CD14-positive monocyte (primary cell): ENCODE data around the gene PLXDC1. TPM values are rescaled to one million over a fixed set of nuclear protein-coding genes. Genes with fewer than 3 reads are reported as not detected.

Experiments used
- DNase-seq, 3 donors: peaks; one replicate each; pipeline ENCODE4 v3.0.0-alpha.2; 2011 to 2022
- H2AFZ ChIP-seq: 2 replicates; pipeline ENCODE4 v1.6.0; 2012; ENCODE audit warnings: mild to moderate bottlenecking, low read depth, low read length, inconsistent platforms; ENCODE audit not compliant: insufficient read depth, poor library complexity, severe bottlenecking
- H3K27ac ChIP-seq, 2 donors: 1 replicate in 1 of 2; 2 replicates in 1 of 2; pipeline ENCODE4 v1.5.1; 2012 to 2013; ENCODE audit warnings: low read length in 2 of 2, control low read depth in 1 of 2, inconsistent platforms in 1 of 2, low read depth in 1 of 2, mild to moderate bottlenecking in 1 of 2
- H3K27me3 ChIP-seq, 2 donors: one replicate each; pipeline versions ENCODE4 v1.6.0 to v1.6.1; 2011 to 2013; ENCODE audit warnings: low read length in 2 of 2; ENCODE audit not compliant: control insufficient read depth in 2 of 2, insufficient read depth in 2 of 2
- H3K36me3 ChIP-seq, 2 donors: replicated peaks in 1 of 2; 1 replicate in 1 of 2; 2 replicates in 1 of 2; pipeline versions ENCODE4 v1.5.1 to v1.6.1; 2012 to 2013; ENCODE audit warnings: low read length in 2 of 2, control low read depth in 1 of 2, inconsistent platforms in 1 of 2, mild to moderate bottlenecking in 1 of 2; ENCODE audit not compliant: insufficient read depth in 2 of 2, control insufficient read depth in 1 of 2
- H3K4me1 ChIP-seq, 2 donors: 1 replicate in 1 of 2; 2 replicates in 1 of 2; pipeline versions ENCODE4 v1.5.1 to v1.6.1; 2012 to 2013; ENCODE audit warnings: low read length in 2 of 2, control low read depth in 1 of 2, inconsistent platforms in 1 of 2, mild to moderate bottlenecking in 1 of 2, moderate library complexity in 1 of 2; ENCODE audit not compliant: insufficient read depth in 2 of 2, control insufficient read depth in 1 of 2
- H3K4me2 ChIP-seq: replicated peaks from 2 replicates; pipeline ENCODE3; 2012; ENCODE audit warnings: low read length, moderate library complexity, mild to moderate bottlenecking; ENCODE audit not compliant: poor library complexity, severe bottlenecking; ENCODE audit errors: extremely low read depth
- H3K4me3 ChIP-seq, 3 experiments: fragments of 200-600 bp in 1 of 3; sonication (generic) in 1 of 3; replicated peaks in 1 of 3; 1 replicate in 2 of 3; 2 replicates in 1 of 3; pipeline ENCODE4 v1.5.1; 2011 to 2013; ENCODE audit warnings: low read length in 3 of 3, mild to moderate bottlenecking in 3 of 3, control low read depth in 2 of 3, low read depth in 2 of 3, inconsistent platforms in 1 of 3, moderate library complexity in 1 of 3
- H3K79me2 ChIP-seq: 2 replicates; pipeline ENCODE4 v1.6.0; 2012; ENCODE audit warnings: mild to moderate bottlenecking, control low read depth, inconsistent platforms, low read length, moderate library complexity; ENCODE audit not compliant: insufficient read depth
- H3K9ac ChIP-seq: 2 replicates; pipeline ENCODE4 v1.6.0; 2017; ENCODE audit warnings: low read length, mild to moderate bottlenecking; ENCODE audit not compliant: insufficient read depth, poor library complexity, severe bottlenecking
- H3K9me3 ChIP-seq, 2 donors: replicated peaks in 1 of 2; 1 replicate in 1 of 2; 2 replicates in 1 of 2; pipeline versions ENCODE4 v1.5.1 to v1.6.1; 2012 to 2013; ENCODE audit warnings: low read length in 2 of 2, control low read depth in 1 of 2; ENCODE audit not compliant: control insufficient read depth in 1 of 2, insufficient read depth in 1 of 2
- H4K20me1 ChIP-seq: 2 replicates; pipeline ENCODE4 v1.6.0; 2012; ENCODE audit warnings: mild to moderate bottlenecking, low read length, control low read depth, moderate library complexity; ENCODE audit not compliant: insufficient read depth
- H3K27ac Mint-ChIP-seq, 7 donors: one replicate each; pipeline ENCODE4 v1.8.0; 2020; ENCODE audit warnings: mild to moderate bottlenecking in 7 of 7, mixed read lengths in 7 of 7, moderate library complexity in 6 of 7, inconsistent platforms in 2 of 7
- H3K27me3 Mint-ChIP-seq, 3 donors: one replicate each; pipeline ENCODE4 v1.8.0; 2021 to 2022; ENCODE audit warnings: low read depth in 3 of 3, mild to moderate bottlenecking in 3 of 3, mixed read lengths in 3 of 3, moderate library complexity in 3 of 3, inconsistent platforms in 1 of 3
- H3K36me3 Mint-ChIP-seq, 2 donors: one replicate each; pipeline ENCODE4 v1.8.0; 2020; ENCODE audit warnings: mixed read lengths in 2 of 2, inconsistent platforms in 1 of 2, mild to moderate bottlenecking in 1 of 2
- H3K4me1 Mint-ChIP-seq: one replicate; pipeline ENCODE4 v1.8.0; 2020; ENCODE audit warnings: mild to moderate bottlenecking, mixed read lengths
- H3K4me3 Mint-ChIP-seq, 2 donors: one replicate each; pipeline ENCODE4 v1.8.0; 2020; ENCODE audit warnings: mild to moderate bottlenecking in 2 of 2, mixed read lengths in 2 of 2, moderate library complexity in 1 of 2
- H3K9me3 Mint-ChIP-seq, 7 donors: one replicate each; pipeline ENCODE4 v1.8.0; 2020 to 2022; ENCODE audit warnings: mixed read lengths in 7 of 7, mild to moderate bottlenecking in 6 of 7, moderate library complexity in 6 of 7, inconsistent platforms in 2 of 7
- WGBS: methylation state at CpG from one replicate; pipeline ENCODE4 v1.1.5; 2013; ENCODE audit warnings: missing lambda C conversion rate; ENCODE audit not compliant: insufficient coverage; 5-methylcytosine and 5-hydroxymethylcytosine counted together
- intact Hi-C, 2 donors: fragments of 100-400 bp; cut with micrococcal nuclease; formaldehyde crosslinking; loops; one replicate each; pipeline versions ENCODE4 v1.15.0 to v1.15.1; 2023
- polyA plus RNA-seq, 3 donors: library from polyadenylated mRNA; depleted of rRNA in 1 of 3; unstranded in 2 of 3; stranded (reverse) in 1 of 3; fragments of 300-500 nt in 2 of 3; fragments of >200 nt in 1 of 3; fragmentation: Illumina TruSeq in 2 of 3; gene quantifications; 1 replicate in 2 of 3; 2 replicates in 1 of 3; pipeline ENCODE4 v1.2.3, GENCODE V29; 2012 to 2021
- TF ChIP-seq, protein P1 (sequence below): fragments of 200-600 bp; IDR thresholded peaks from one replicate; pipeline ENCODE4 v1.8.0; 2022; ENCODE audit warnings: antibody characterized with exemption, mild to moderate bottlenecking

The PLXDC1 gene
- polyA plus RNA-seq, 3 donors: 0.21 TPM; not detected in 2

DNA sequence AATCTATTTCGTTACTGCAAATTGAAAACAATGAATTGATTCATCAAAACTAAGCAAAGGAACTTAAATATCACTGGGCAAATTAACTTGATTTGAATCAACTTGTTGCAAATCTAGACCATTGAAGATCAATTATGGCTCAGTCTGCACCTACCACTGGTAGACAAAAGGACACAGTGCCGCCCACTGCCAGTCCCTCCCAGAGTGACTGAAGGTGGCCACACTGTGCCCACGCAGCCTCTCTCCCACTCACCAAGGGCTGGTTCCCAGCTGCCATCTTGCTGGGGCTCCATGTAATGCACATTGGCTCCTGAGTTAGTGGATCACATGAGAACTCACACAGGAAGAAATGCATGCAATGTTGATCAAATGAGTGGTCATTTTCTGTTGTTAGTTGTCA is 78.1 kb downstream of the PLXDC1 start:
- 89% methylated on average over 3 of the region's 3 CpGs for WGBS
- H3K27me3 ChIP-seq: no peaks in the 10 kb centered on the region
- no peaks in the 10 kb centered on the region for H3K79me2 ChIP-seq
- no peak overlapping the region for H2AFZ ChIP-seq
- no peak overlapping the region for H3K27ac ChIP-seq
- no peaks in the 10 kb centered on the region for H3K9me3 Mint-ChIP-seq
- intact Hi-C loops: no loop called here
- peaks cover 2 to 3% of the 10 kb centered on the region in 2 donors for H3K36me3 Mint-ChIP-seq
- no peak overlapping the region for H3K4me3 Mint-ChIP-seq
- H3K27ac Mint-ChIP-seq: no peak overlapping the region
- H3K4me1 Mint-ChIP-seq: no peaks in the 10 kb centered on the region
- TF ChIP-seq, protein P1, sequence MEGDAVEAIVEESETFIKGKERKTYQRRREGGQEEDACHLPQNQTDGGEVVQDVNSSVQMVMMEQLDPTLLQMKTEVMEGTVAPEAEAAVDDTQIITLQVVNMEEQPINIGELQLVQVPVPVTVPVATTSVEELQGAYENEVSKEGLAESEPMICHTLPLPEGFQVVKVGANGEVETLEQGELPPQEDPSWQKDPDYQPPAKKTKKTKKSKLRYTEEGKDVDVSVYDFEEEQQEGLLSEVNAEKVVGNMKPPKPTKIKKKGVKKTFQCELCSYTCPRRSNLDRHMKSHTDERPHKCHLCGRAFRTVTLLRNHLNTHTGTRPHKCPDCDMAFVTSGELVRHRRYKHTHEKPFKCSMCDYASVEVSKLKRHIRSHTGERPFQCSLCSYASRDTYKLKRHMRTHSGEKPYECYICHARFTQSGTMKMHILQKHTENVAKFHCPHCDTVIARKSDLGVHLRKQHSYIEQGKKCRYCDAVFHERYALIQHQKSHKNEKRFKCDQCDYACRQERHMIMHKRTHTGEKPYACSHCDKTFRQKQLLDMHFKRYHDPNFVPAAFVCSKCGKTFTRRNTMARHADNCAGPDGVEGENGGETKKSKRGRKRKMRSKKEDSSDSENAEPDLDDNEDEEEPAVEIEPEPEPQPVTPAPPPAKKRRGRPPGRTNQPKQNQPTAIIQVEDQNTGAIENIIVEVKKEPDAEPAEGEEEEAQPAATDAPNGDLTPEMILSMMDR: no peak
- no peaks in the 10 kb centered on the region for H3K36me3 ChIP-seq
- no peaks in the 10 kb centered on the region for H3K9me3 ChIP-seq
- no peak overlapping the region for H3K4me2 ChIP-seq
- no peak for DNase-seq
- H3K27me3 Mint-ChIP-seq: peaks cover 4 to 9% (median 6%) of the 10 kb centered on the region in 3 donors
- no peak overlapping the region for H3K9ac ChIP-seq
- no peaks in the 10 kb centered on the region for H4K20me1 ChIP-seq
- H3K4me3 ChIP-seq: no peak overlapping the region
- no peaks in the 10 kb centered on the region for H3K4me1 ChIP-seq

- Mint-ChIP-seq H3K27me3 (peaks cover 2 to 7% (median 4%) of the 10 kb centered on the region in 3 donors), H3K27ac (no peak overlapping the region), H3K9me3 (no peaks in the 10 kb centered on the region), H3K4me3 (no peak overlapping the region), H3K36me3 (peaks cover 2 to 3% of the 10 kb centered on the region in 2 donors), H3K4me1 (peaks cover 7% of the 10 kb centered on the region)
- no peak for DNase-seq
- Histone ChIP-seq H3K9ac (no peak overlapping the region), H3K36me3 (no peaks in the 10 kb centered on the region), H3K4me1 (peaks cover 0 to 4% of the 10 kb centered on the region in 2 donors), H3K4me2 (no peak overlapping the region), H2AFZ (no peak overlapping the region), H3K79me2 (no peaks in the 10 kb centered on the region), H3K4me3 (no peak overlapping the region), H3K27ac (no peak overlapping the region), H3K9me3 (no peaks in the 10 kb centered on the region), H4K20me1 (no peaks in the 10 kb centered on the region), H3K27me3 (no peaks in the 10 kb centered on the region)
- WGBS: no CpG with 5 or more reads among the region's 4 CpGs
- intact Hi-C loops: no loop called here
- TF ChIP-seq, protein P1: no peak
Measured at GRCh38 chr17:39071573-39071972, 79.9 kb downstream of the PLXDC1 start.
